ENCODE measurements around the gene APLP2.

The APLP2 gene

DNA sequence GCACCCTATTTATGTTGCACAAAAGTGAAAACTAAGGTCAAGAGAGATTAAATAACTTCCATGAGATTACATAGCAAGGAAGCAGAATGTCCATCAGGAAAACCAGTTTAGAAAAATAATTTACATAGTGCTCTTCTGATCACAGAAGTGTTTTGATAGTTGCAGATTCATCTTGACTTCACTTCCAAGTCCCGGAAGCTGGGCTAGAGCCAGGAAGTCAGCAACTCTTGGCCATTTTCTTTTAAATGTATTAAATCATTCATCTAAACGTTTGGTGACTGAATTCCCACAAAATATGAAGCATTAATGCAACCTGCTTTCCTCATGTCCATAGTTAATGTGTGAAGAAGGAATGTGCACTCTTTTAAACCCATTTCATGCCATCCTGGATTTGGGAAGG is 29.7 kb downstream of the APLP2 start:
- Histone ChIP-seq H3K4me1 (ENCODE audit: control insufficient read depth in 1 of 2, insufficient read depth in 1 of 2, low read depth in 1 of 2, low read length in 1 of 2) (peaks cover 24 to 33% of the 10 kb centered on the region in 2 experiments), H3K9me3 (no peaks in the 10 kb centered on the region), H3K36me3 (no peaks in the 10 kb centered on the region), H3K27me3 (no peaks in the 10 kb centered on the region), H3K4me3 (ENCODE audit: low read depth in 1 of 2, low read length in 1 of 2) (no peak overlapping the region), H3K27ac (peak overlapping the region; percentile 2)
- TF ChIP-seq, protein P1, sequence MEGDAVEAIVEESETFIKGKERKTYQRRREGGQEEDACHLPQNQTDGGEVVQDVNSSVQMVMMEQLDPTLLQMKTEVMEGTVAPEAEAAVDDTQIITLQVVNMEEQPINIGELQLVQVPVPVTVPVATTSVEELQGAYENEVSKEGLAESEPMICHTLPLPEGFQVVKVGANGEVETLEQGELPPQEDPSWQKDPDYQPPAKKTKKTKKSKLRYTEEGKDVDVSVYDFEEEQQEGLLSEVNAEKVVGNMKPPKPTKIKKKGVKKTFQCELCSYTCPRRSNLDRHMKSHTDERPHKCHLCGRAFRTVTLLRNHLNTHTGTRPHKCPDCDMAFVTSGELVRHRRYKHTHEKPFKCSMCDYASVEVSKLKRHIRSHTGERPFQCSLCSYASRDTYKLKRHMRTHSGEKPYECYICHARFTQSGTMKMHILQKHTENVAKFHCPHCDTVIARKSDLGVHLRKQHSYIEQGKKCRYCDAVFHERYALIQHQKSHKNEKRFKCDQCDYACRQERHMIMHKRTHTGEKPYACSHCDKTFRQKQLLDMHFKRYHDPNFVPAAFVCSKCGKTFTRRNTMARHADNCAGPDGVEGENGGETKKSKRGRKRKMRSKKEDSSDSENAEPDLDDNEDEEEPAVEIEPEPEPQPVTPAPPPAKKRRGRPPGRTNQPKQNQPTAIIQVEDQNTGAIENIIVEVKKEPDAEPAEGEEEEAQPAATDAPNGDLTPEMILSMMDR (IDR thresholded peaks at IDR 0.05), result no peak

DNA sequence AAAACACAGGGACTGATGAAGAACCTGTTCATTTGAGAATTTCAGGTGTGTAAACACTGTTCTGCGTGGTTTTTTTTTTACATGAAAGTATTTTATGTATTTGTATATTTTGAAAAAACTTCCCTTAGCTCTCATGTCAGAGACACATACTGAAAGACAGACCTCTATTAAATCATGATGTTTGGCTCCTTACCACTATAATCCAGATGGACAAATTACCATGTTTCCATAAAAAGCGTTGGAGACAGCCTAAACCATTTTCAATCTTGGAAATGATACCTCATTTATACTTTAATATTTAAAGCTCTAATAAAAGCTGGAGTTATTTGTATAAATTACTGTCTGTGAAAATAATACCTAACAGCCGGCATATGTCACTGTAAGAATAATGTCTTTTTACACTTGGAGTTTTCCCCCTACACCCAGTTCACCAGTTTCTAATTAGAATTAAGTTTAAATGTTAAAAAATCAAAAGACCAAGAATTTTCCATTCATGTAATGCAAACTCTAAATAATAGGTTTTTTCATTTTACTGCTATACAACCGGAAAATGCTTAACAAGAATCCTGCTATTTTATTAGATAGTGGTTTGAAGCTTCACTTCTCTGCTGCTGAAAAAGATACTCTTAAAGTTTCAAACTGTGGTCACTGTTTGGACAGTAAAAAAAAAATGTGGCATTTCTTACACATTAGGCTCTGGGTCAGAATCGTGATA is 30.8 kb downstream of the APLP2 start:
- H3K4me1 ChIP-seq (ENCODE audit: control insufficient read depth in 1 of 2, insufficient read depth in 1 of 2, low read depth in 1 of 2, low read length in 1 of 2), result peaks cover 13 to 21% of the 10 kb centered on the region in 2 experiments
- no peak overlapping the region for H3K27ac ChIP-seq
- no peaks in the 10 kb centered on the region for H3K36me3 ChIP-seq
- TF ChIP-seq, protein P1 (IDR thresholded peaks at IDR 0.05), result no peak
- H3K9me3 ChIP-seq, result no peaks in the 10 kb centered on the region
- H3K27me3 ChIP-seq, result no peaks in the 10 kb centered on the region
- H3K4me3 ChIP-seq (ENCODE audit: low read depth in 1 of 2, low read length in 1 of 2), result no peak overlapping the region

DNA sequence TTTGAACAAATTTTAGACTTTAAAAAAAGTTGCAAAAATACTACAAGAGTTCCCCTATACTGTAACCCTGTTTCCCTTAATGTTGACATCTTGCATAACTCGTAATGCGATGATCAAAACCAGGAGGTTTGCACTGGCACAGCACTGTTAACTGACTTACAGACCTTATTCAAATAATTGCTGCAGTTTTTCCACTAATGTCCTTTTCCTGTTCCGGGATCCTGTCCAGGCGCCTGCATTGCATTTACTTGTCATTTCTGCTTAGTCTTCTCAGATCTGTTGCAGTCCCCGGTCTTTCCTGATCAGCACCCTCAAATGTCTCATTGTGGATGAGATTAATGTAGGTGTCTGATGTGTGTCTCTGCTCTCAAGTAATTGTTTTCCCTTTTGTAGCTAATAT is 32.0 kb downstream of the APLP2 start:
- H3K27ac ChIP-seq, result no peak overlapping the region
- peaks cover 6 to 15% of the 10 kb centered on the region in 2 experiments for H3K4me1 ChIP-seq (ENCODE audit: control insufficient read depth in 1 of 2, insufficient read depth in 1 of 2, low read depth in 1 of 2, low read length in 1 of 2)

DNA sequence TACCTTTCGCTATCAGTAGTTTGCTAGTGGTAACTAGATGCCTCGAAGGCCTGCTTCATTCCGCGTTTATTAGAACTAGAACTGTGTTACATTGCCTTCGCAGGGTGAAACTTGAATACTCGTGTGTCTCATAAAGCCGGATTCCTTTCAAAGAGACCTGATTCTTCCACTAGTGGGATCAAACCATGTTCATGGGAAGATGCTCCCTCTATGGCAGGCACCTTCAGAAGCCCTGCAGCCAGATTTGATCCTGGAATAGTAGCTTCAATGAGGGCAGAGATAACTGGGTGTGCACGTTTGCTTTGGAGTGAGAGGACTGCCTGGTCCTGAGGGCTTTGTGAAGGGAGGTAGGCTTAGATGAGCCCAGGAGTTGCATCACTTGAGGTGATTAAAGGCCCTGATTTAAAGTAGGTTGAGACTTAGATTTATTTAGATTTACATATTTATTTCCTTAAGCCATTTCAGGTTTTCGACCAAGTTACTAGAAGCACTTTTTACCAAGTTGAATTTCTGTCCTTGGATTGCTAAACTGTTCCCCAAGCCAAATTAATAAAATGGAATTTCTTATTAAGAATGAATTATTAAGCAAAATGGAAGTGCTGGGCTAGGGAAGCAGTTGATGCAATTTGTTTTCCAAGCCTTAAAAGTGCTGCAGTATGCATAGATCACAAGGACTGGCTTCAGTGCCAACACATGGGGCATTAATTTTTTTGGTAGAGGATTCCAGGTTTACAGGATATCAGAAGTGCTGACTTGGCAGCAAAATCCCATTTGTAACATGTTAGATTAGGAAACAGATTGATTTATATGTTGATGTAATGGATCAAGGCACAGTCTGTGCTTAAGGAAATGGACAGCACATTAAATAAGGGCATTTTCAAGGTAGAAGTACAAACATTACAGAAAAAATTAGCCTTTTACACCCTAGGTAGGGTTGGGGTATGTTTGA is 32.9 kb downstream of the APLP2 start:
- Histone ChIP-seq H3K27me3 (no peaks in the 10 kb centered on the region), H3K27ac (no peak overlapping the region), H3K4me1 (ENCODE audit: control insufficient read depth in 1 of 2, insufficient read depth in 1 of 2, low read depth in 1 of 2, low read length in 1 of 2) (peaks cover 6 to 15% of the 10 kb centered on the region in 2 experiments), H3K36me3 (no peaks in the 10 kb centered on the region), H3K4me3 (ENCODE audit: low read depth in 1 of 2, low read length in 1 of 2) (no peak overlapping the region), H3K9me3 (no peaks in the 10 kb centered on the region)
- TF ChIP-seq, protein P1 (IDR thresholded peaks at IDR 0.05), result no peak

More for the DNA sequence above, 32.0 kb downstream of the APLP2 start:
- Histone ChIP-seq H3K36me3 (no peaks in the 10 kb centered on the region), H3K27me3 (no peaks in the 10 kb centered on the region), H3K9me3 (no peaks in the 10 kb centered on the region), H3K4me3 (ENCODE audit: low read depth in 1 of 2, low read length in 1 of 2) (no peak overlapping the region)
- TF ChIP-seq, protein P1 (IDR thresholded peaks at IDR 0.05), result no peak

DNA sequence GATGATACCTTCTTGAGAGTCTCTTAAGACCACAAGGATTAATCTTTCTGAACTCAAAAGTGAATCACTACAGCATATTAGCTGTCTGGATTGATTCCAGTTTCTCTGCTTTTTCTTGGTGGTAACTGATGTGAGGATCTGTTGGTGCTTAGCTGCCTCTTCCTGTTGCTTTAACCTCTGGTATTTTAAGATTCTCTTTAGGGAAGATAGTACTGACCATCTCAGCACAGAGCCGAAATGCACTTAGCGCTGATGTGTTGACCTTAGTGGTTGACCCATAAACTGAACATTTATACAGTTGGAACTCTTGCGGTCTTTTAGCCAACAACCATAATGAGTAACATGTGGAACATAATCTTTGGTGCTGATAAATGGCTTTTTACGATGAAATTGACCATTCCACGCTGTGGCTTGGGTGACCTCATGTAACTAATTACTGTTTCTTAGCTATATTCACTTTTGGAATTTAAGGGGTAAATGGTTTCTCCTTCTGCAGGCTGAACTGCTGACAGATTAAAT is 33.7 kb downstream of the APLP2 start:
- TF ChIP-seq, protein P1 (IDR thresholded peaks at IDR 0.05), result no peak
- Histone ChIP-seq H3K4me1 (ENCODE audit: control insufficient read depth in 1 of 2, insufficient read depth in 1 of 2, low read depth in 1 of 2, low read length in 1 of 2) (peaks cover 6 to 15% of the 10 kb centered on the region in 2 experiments), H3K4me3 (ENCODE audit: low read depth in 1 of 2, low read length in 1 of 2) (no peak overlapping the region), H3K27me3 (no peaks in the 10 kb centered on the region), H3K9me3 (no peaks in the 10 kb centered on the region), H3K36me3 (no peaks in the 10 kb centered on the region), H3K27ac (no peak overlapping the region)

Data from neutrophil (primary cell).